Heart left ventricle (tissue), 13 donors: Measurements from ENCODE around the gene KDELR3.

Experiments used
- POLR2A ChIP-seq, 2 donors: fragments of 450-650 bp; IDR thresholded peaks; one replicate each; pipeline ENCODE4 v1.6.1; 2017; ENCODE audit warnings: antibody characterized with exemption in 2 of 2, mild to moderate bottlenecking in 2 of 2, moderate library complexity in 2 of 2
- TF ChIP-seq, protein P1 (sequence below), 12 donors: fragments of 200-600 bp; sonication (generic) in 4 of 12; IDR thresholded peaks; one replicate each; pipeline versions ENCODE4 v1.5.0 to v1.8.0; 2018 to 2022; ENCODE audit warnings: antibody characterized with exemption in 12 of 12, mild to moderate bottlenecking in 5 of 12
- donor health status: ischemic (EF 13 %, LVEDD 7.1; RV severe dilation, severe dysfunction).
- donor health status: DM: no; HTN: yes; CAD: no.
- donor health status: DM: no; HTN: no; CAD: no.
- donor health status: ischemic (EF 25% LVEDD 6.9; RV normal size, moderate dysfunction).
- donor health status: ischemic (EF 25% LVEDD 5.7; RV mildly dilated, moderate dysfunction).
- donor health status: ischemic (EF 35%, LVEDD 5.7; RV mildly dilated, moderate dysfunction).
- donor health status: nonischemic (EF 11% LVEDD 7.7; RV severe dilation, severe dysfunction).
- donor health status: DM: yes; HTN: yes; CAD: no.
- donor health status: PGD.
- donor health status: ischemic (EF 29% LVEDD 5.4; RV normal size, mild dysfunction).
- donor health status: nonischemic (EF 23%, LVEDD 6.1; RV moderate dilation, normal function).

DNA sequence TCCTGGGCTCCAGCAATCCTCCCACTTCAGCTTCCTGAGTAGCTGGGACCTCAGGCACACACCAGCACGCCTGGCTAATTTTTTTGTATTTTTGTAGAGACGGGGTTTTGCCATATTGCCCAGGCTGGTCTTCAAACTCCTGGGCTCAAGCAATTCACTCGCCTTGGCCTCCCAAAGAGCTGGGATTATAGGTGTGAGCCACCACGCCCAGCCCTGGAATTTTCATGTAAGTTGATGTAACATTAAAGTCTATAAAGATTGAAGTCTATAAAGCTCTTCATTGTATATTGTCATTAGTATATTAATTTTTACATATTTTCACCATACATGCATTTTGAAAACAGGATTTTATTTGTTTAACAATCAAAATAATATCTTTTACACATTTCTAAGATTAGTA, 50.7 kb downstream of the KDELR3 start:
- TF ChIP-seq, protein P1, sequence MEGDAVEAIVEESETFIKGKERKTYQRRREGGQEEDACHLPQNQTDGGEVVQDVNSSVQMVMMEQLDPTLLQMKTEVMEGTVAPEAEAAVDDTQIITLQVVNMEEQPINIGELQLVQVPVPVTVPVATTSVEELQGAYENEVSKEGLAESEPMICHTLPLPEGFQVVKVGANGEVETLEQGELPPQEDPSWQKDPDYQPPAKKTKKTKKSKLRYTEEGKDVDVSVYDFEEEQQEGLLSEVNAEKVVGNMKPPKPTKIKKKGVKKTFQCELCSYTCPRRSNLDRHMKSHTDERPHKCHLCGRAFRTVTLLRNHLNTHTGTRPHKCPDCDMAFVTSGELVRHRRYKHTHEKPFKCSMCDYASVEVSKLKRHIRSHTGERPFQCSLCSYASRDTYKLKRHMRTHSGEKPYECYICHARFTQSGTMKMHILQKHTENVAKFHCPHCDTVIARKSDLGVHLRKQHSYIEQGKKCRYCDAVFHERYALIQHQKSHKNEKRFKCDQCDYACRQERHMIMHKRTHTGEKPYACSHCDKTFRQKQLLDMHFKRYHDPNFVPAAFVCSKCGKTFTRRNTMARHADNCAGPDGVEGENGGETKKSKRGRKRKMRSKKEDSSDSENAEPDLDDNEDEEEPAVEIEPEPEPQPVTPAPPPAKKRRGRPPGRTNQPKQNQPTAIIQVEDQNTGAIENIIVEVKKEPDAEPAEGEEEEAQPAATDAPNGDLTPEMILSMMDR (IDR thresholded peaks at IDR 0.05): no peak
- TF ChIP-seq POLR2A (IDR thresholded peaks at IDR 0.05): no peak
